ENCODE results near the gene EHMT1.

EHMT1 gene

DNA sequence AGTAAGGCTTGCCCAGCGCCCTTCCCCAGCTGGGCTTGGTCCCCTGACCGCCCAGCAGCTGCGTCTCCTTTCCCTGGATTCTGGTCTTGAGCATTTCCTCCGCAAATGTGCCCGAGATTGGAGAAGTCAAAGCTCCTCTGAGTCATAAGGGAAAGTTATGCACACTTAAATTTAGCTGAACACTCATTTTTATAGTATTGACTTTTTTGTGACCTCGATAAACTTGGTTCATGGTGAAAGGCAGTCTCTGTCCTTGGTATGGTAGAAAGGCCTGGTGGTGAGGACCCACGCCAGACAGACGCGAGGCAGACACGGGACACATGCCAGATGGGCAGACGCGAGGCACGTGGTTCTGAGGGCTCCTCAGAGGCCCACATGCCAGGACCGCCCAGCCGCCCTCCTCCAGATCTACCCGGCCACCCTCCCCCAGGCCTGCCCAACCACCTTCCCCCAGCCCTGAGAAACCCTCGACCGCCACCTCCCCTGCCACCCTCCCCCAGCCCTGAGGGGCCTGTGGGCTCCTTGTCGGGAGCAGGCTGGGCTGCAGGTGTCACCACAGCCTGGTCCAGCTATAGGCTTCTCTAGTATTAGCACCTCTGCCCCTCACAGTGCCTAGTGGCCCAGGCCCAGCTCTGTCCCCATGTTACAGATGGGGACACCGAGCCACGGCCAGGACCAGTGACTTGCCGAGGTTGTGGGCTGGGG is 197.9 kb downstream of the EHMT1 start:
- FAIRE-seq (no peak), DNase-seq (ENCODE audit: insufficient read length, low spot score) (no peak)
- no peak for TF ChIP-seq POLR2A (IDR thresholded peaks at IDR 0.05; ENCODE audit: low read depth, low read length)

GRCh38 chr9:137817236-137818200 is 198.7 kb downstream of the EHMT1 start:
- DNase-seq (ENCODE audit: insufficient read length, low spot score): no peak
- no peak for FAIRE-seq
- no peak for TF ChIP-seq POLR2A (IDR thresholded peaks at IDR 0.05; ENCODE audit: low read depth, low read length)

- no peak for TF ChIP-seq POLR2A (IDR thresholded peaks at IDR 0.05; ENCODE audit: low read depth, low read length)
- DNase-seq (ENCODE audit: insufficient read length, low spot score): no peak
- no peak for FAIRE-seq
Measured at GRCh38 chr9:137818286-137818685, 199.5 kb downstream of the EHMT1 start.

DNA sequence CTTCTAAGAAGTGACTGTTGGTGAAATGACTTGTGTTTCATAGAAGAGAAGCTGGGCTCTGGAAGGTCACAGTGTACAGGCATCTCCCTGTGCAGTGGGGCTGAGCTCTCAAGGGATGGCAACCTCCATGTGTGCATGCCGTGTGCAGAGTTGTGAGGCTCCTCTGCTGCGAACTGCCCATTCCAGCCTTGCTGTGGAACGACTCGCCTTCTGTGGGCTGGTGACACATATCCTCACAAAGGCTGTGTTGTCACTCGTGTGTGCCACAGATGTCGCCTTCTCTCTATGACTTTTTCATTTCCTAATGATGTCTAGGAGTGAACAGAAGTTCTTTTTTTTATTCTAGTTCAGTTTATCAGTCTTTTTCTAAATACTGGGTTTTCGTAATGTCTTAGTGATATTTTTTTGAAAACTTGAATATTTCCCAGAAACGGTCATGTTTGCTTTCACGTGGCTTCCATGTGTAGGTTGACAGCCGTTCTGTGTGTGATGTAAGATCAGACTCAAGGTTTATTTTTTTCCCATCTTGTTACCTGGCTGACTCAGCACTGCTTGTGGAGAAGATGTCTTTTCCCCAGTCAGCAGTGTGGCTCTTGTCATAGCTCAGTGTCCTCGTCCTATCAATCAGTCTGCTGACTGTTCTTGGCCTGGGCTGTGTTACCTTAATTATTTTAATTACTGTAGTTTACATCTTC is 201.5 kb downstream of the EHMT1 start:
- TF ChIP-seq POLR2A (IDR thresholded peaks at IDR 0.05; ENCODE audit: low read depth, low read length): no peak
- DNase-seq (ENCODE audit: insufficient read length, low spot score) (peak; percentile 30), FAIRE-seq (no peak)

DNA sequence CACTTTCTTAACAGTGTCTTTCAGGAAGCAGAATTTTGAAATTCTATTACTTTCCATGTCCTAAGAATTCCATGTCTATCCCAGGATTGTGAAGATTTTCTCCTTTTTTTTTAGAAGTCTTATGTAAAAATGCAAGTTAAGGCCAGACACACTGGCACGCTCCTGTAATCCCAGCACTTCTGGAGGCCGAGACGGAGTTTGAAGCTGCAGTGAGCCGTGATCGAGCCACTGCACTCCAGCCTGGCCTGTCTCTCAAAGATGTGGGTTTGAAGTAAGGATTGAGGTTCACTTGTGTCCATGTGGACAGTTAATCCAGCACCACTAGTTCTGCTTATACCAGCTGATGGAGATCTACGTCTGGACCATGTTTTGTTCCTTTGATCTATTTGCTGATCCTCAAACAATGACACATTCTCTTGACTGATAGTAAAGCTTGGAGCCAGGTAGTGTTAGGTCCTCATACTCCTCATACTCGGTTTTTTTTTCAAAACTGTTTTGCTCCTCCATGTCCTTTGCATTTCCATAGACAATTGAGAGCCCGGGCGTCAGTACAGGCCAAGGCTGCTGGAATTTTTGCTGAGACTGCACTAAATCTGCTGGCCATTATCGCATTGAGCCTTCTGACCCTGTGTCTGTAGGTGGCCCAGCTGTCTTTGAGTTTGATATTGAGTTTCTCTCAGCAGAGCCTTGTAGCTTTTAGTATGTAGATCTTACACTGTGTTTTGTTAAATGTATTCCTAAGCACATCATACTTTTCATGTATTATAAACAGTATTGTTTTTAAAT is 205.4 kb downstream of the EHMT1 start:
- no peak for DNase-seq (ENCODE audit: insufficient read length, low spot score)
- no peak for FAIRE-seq
- TF ChIP-seq POLR2A (IDR thresholded peaks at IDR 0.05; ENCODE audit: low read depth, low read length): no peak

GRCh38 chr9:137825324-137825989 is 206.7 kb downstream of the EHMT1 start:
- TF ChIP-seq POLR2A (IDR thresholded peaks at IDR 0.05; ENCODE audit: low read depth, low read length): no peak
- no peak for FAIRE-seq
- DNase-seq (ENCODE audit: insufficient read length, low spot score): no peak

GRCh38 chr9:137827908-137828526 is 209.2 kb downstream of the EHMT1 start:
- FAIRE-seq (no peak), DNase-seq (ENCODE audit: insufficient read length, low spot score) (no peak)
- TF ChIP-seq POLR2A (IDR thresholded peaks at IDR 0.05; ENCODE audit: low read depth, low read length): no peak

DNA sequence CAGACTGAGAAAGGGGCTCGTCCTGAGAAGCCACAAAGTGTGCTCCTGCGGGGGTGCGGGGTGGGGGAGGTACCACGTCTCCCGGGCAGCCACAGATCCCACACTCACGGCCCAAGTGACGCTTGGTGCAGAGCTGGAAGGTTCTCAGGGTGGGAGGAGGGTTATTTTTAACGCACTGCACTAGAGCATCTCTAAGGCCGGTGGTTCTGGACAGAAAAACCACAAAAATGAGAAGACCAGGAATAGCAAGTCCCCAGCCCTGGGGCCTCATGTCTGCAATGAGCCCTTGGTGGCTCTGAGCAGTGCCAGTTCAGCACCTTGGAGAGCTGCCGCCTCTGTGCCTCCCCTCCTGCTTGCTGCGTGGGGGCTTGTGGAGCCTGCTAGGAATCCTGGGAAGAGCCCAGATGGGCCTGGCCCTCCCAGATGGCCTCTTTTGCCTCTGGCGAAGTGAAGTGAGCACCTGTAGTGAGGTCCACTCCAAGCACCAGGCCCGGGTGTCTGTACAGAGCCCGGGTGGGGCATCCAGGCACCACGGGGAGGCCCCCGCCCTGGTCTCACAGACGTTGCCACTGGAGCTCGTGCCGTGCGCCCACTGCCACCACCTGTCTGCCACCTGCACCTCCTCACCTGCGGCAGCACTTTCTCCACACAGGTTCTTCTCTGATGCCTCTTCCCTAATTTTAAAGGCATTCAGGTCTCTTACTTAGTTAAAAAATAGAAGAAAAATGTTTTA is 209.9 kb downstream of the EHMT1 start:
- FAIRE-seq (no peak), DNase-seq (ENCODE audit: insufficient read length, low spot score) (no peak)
- no peak for TF ChIP-seq POLR2A (IDR thresholded peaks at IDR 0.05; ENCODE audit: low read depth, low read length)

- DNase-seq (ENCODE audit: insufficient read length, low spot score): no peak
- no peak for TF ChIP-seq POLR2A (IDR thresholded peaks at IDR 0.05; ENCODE audit: low read depth, low read length)
- no peak for FAIRE-seq
Measured at GRCh38 chr9:137829260-137829996, 210.6 kb downstream of the EHMT1 start.

DNA sequence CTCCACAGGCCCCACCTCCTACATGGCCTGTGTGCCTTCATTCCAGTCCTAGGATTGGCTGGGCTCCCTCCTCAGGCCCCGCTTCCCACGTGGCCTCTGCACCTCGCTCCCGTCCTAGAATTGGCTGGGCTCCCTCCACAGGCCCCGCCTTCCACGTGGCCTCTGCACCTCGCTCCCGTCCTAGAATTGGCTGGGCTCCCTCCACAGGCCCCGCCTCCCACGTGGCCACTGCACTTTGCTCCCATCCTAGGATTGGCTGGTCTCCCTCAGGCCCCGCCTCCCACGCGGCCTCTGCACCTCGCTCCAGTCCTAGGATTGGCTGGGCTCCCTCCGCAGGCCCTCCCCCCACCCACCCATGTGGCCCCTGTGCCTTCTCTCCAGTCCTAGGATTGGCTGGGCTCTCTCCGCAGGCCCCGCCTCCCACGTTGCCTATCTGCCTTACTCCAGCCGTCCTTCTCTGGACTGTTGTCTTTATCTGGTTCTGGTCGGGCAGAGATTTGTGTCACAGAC is 213.4 kb downstream of the EHMT1 start:
- FAIRE-seq (no peak), DNase-seq (ENCODE audit: insufficient read length, low spot score) (no peak)
- TF ChIP-seq POLR2A (IDR thresholded peaks at IDR 0.05; ENCODE audit: low read depth, low read length): no peak
